HG03060 (cell line): Measurements from ENCODE around the gene SRSF1.
"Not testable (repeated sequence)": the region's sequence is repeated elsewhere in the genome, so short reads cannot be mapped to it uniquely, and the experiment has no call there.

Experiments used
- ATAC-seq: cut with Tn5 transposase; IDR thresholded peaks from one replicate; pipeline ENCODE4 v1.9.1; 2021; ENCODE audit warnings: low read depth, moderate number of reproducible peaks; ENCODE audit not compliant: unreplicated experiment

SRSF1 gene

DNA sequence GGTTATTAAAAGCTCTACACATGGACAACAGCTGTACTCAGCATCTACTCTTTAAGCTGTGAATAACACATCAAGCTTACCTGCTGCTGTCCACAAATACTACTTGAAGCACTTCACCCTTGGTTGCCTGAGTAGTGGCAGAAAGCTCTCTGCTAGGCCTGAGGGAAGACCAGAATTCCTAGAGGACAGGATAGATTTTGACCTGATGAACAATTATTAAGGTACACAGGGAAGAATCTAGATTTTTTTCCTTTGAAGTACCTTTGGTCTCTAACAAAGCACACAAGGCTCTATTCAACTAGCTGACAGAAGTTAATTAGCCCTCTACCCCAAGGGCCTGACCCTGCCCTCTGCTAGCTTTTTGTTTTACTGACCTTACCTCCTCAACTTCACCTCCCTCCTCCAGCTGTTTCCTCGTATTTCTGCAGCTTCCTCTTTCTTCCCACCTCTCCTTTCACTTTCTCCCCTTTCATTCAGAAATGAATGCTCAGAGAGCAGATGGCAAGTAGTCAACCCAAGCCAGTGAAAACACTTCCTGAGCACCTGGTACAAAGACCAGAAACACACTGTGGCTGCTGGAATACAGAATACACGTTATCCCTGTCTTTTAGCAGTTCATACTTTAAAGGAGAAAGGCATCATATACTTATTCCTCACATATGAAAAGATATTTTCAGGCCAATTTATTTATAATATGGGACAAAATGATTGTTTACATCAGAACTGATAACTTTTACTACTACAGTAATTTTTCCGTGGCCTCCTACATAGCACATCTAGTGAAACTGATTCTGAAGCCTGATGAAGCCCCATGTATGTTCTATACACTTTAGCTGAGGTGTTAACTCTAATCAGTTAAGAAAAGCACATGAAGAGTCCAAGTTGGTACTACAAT is 13.3 kb downstream of the SRSF1 start:
- ATAC-seq, result no peak

DNA sequence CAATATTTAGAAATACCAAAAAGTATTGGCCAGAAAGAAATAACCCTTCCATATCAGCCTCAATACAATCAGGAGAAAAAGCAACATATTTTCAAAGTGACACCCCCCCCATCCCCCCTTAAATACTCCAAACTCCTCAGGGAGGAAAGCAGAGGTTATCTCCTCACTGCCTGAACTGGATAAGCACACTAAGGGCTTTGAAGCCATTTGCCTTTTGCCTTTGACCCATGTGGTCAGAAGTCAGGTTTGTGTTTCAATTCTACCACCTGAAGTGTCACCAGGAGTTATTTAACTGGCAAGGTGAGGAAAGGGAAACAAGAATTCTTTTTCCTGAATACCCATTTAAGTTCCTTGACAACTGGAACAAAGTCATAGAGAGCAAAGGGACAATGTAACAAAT is 15.5 kb downstream of the SRSF1 start:
- no peak for ATAC-seq

DNA sequence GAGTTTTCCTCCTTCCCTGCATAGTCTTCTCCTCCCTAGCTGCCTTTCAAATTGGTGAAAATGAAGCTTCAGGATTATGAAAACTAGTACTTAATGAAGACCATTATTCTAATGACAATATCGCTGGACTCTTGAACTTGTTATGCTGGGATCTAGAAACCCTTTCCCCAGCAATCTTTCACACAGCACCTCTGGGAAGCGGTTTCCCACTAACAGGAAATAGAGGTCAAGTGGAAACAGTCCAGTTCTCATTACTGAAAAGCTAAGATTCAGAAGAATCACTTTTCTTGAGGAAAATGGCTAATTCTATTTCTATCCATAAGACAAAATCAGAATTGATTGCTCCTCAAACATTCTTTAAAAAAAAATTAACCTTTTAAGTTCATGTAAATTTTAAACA is 17.0 kb downstream of the SRSF1 start:
- no peak for ATAC-seq

DNA sequence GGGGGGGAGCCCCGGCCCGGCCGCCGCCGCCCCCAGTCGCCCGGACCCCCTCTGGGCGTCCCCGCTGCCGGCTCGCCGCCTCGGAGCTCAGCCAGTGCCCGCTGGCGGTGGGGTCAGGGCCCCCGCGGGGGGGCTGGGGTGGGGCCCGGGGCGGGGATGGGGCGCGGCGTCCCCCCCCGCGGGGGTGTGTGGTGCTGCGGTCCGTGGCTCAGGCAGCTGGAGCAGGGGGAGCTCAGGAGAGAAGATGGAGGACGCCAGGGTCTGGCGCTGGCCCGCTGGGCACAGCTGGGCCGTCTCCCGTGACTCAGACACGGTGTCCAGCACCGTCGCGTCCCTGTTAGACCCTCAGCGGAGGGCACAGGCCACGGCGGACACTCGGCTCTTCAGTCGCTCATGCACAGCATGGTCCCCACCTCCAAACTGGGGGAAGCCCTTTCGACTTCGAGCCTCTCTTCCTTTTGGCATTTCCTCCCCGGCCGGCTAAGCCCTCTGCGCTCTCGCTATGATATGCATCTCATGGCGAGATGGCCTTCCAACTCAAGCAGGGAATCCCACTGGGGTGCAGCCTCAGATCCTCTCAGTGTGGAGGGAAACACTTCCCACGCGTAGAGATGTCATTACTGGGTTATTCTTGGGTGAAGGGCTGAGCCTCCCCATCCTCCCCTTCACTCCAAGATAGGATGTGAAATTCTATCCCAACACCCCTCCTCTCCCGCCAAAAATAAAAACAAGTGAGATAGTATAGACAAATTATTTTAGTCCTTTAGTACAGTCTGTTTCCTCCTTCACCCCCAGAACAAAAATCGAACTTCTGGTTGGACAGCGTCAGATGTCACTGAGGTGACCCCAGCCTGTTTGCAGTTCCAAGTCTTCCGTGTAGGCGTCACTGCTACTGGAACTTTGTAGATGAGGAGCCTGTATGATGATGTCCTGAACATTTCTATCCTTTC is 18.5 kb downstream of the SRSF1 start:
- no peak for ATAC-seq

DNA sequence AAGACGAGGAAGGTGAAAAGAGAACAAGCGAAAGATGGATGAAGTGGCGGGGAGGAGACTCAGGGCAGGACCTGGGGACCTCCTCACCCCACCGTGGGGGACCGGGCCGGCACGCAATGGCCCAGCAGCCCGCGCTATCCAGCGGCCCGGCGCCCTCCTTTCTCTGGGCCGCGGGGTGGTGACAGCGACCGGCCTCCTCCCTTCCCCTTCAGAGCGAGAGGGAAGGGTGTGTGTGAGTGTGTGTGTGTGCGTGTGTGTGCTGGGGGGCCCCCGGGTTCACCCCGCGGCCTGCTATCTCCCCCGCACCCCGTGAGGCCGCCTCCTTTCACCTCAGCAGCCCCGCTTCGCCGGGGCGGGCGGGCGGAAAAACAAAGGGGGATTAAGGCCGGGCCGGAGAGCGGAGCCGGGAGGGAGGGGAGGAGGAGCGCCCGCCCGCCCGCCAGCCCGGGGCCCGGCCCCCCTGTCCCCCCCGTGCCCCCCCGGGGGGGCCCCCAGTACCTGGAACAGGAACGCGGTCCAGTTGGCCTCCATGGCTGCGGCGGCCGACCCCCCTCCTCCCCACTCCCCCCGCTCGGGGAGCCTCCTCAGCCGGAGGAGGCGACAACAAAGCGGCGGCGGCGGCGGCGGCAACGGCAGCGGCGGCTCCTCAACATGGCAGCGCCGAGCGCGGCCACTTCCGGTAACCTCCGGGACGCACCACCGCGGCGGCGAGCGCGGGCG is 19.3 kb downstream of the SRSF1 start, which contains the start of gene VEZF1:
Gene VEZF1 (minus strand): TSS at position 674 of the 720 bp plus-strand sequence. CDS start 143 bp downstream, at position 531.
- ATAC-seq, result no peak

DNA sequence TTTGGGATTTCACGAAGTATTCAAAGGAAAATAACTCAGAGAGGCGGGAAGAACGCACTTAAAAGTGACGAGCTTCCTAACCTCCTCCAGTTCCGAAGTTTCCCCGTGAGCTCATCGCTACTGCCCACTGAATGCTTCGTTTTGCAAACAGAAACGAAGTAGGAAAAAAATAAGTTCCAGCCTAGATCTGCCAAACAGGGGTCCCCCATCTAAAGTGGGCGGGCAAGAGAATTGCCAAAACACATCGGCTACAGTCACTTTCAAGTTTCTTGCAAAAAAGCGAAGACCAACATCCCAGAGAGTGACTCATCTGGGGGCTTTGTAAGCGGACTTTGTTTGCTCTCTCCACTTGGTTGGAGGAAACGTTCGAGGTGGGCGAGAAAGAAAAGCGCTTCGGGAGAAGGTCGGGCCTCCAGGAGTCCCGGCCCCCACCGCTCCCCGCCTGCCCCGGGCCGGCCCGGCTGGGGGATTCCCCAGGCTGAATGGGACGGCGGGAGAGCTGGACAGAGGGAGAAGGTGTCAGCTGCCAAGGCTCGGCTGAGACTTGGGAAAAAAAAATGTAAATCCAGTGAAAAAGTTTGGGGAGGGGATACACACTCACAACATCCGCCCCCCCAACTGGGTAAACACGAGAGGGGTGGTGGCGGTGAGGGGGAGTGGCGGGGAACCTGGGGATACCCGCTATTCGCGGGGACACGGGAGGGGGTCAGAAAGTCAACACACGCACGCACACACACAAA is 20.0 kb downstream of the SRSF1 start:
- ATAC-seq, result no peak

DNA sequence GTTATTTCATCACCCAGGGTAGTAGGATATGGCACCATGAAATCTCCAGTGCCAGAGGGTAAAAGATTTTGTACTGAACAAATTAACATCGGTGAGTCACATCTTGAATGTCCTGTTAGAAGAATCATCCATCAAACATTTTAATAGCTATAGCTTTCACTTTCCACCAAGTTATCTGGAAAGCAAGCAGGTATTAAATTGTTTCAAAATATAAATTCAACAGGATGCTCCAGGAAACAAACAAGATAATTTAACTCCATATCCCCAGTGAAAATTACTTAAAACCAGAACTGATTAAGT is 21.4 kb downstream of the SRSF1 start:
- ATAC-seq, result no peak

DNA sequence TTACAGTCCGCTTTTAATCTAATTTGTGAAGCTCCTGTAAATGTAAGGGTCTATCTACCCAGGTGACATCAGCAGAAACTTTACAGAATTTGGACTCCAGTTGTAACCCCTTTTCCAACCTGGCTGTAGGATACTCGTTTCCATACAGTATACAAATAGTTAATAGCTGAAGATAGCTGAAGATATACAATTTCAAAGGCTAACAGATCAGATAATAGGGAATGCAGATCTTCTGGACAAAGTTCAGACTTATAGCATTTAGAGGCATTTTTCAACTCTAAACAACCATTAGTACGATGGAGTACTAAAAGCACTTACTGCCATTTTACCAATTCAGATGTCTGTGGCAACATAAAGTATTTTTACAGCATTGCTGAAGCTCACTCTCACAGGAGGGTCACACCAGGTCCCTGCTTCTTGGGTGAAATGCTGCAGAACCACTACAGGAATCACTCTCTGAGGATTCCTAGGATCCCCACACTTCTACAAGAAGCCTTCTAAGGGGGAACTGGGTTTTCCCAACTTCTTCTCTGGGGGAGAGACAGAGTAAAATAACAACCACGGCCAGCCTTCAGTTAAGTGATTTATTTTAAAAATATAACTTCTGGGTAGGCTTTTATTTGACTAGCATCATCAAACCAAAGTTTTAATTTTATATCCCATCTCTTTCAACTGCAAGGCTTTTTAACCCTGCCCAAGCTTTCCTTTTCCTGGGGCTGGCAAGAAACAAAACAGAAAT is 21.9 kb downstream of the SRSF1 start:
- ATAC-seq, result no peak

DNA sequence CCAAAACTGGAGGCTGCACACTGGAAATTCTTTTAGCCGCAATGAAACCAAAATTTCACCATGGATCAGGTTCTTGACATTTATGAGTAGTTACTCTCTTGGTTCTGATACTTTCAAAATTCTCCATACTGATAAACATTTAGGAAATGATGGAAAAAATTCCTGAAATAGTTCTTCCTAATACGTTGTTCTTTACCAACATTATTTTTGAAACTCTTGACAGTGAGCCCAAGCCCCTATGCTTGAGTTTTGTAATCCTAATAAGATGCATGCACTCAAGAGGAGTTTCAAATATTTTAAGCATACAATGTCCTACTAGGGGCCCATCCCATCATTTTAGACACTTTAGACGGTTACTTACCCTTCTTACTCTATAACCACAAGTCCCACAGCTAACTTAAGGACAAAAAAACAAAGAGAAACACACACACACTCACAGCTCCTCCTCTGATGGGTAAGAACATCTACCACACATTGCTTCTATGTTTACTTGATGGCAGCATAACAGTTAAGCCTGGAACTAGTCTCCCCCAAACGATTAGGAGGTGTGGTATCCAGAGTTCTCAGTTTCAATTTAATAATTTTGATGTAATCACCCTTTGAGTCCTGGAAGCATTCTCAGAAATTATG is 22.7 kb downstream of the SRSF1 start:
- ATAC-seq, result no peak

DNA sequence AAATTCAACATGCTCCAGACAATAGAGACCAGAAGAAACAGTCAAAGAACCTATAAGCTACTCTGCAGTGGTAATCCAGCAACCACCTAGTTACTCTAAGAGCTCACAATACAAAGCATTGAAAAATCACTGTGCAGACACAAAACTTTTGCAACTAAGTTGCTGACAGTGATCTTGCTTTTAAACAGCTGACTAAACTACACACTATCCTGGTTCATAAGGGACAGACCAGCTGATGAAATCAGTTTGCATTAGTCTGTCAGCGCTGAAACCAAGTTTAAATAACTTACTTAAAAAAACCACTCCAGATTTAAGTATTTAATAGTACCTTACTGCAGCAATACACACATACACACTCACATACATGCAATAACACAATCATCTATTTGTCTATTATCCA is 23.6 kb downstream of the SRSF1 start:
- no peak for ATAC-seq

DNA sequence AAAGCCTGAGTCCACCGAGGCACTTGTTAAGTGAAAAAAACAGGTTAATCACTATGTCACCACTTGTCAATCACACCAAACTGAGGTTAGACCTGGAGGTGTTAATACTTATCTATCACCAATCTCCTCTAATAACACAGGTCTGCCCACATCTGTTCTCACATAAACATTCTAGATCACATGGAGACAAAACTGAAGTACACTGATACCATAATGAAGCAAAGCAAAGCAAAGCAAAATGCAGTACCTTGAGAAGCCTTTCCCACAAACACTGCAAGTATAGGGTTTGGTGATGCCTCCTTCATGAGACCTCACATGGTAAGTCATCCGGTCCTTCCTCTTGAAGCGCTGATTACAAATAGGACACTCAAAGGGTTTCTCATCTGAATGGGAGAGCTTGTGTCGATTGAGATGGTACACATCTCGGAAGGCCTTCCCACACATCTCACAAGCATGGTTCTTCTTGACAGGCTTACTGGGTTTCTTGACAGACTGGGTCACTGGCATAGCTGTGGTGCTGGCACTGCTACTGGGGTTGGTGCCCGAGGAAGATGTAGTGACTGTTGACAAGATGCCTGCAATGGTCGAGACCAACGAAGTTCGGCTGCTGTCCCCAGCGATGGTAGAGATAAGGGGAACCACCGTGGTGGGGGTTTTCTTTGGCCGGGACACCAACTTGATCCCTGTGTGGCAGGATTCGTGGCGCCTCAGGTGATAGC is 24.4 kb downstream of the SRSF1 start:
- no peak for ATAC-seq

DNA sequence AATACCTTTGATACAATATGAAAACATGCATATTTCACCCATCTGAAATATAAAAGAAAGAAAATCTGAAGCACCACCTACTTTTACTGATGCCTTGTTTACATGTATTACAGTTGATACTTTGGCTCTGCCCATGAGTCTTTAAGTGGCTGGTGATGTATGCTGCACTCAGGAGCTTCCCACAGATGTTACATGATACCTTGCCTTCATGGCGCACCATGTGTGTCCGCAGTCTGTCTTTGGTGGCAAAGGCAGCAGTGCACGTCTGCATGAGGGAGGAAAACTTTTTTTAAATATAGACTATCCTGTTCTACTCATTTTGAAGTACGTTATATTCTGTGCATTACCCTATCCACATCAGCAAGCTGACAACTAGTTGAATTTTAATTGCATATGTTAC is 26.5 kb downstream of the SRSF1 start:
- ATAC-seq, result no peak

DNA sequence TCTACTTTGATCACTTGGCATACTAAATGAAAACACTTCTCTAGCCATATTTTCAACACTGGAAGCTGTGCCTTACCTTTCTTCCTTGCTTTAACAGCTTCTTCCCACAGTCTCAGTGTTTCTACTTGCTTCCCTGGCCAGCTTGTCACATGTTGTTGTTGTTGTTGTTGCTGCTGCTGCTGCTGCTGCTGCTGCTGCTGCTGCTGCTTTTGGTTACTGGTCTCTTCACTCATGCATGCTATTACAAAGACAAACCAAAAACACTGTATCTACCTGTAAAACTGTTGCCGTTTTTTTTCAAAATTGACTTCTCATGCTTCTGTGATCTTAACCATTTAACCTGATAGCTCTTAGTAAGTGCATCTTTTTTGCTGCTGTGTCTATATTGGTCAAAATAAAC is 28.0 kb downstream of the SRSF1 start:
- no peak for ATAC-seq

DNA sequence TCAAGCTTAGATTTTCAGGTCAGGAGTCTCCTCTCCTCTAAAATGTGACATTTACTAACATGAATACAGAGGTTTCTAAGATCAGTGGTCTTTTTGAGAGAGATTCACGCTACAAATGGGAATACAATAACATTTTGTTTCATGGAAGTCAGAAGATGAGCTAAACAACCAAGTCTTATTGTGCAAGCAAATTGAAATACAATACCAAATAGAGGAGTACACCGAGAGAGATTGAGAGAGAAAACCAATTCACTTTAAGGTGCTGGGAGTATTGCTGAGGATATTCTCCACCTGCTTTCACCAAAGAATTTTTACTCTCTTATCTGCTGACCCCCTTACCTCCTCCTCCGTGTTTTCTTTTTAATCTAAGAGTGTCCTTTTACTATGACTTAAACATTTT is 30.5 kb downstream of the SRSF1 start:
- no peak for ATAC-seq

DNA sequence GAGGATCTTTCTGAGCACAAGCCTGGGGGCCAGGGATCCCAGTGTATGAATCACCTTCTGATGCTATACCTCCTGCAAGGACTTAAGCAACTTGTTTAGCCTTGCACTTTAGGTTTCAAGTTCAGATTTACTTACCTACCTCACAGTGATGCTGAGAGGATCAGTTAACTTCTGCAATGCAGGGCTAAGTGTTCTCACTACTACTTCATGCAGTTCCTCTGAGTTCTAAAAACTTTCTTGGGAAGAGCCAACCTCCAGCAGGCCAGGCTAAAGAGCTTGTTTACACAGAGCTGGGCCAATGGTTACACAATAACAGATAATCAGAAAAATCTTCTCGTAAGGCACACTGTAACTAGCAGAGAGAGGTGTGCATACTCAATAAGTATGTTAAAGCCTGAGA is 32.0 kb downstream of the SRSF1 start:
- ATAC-seq, result no peak

DNA sequence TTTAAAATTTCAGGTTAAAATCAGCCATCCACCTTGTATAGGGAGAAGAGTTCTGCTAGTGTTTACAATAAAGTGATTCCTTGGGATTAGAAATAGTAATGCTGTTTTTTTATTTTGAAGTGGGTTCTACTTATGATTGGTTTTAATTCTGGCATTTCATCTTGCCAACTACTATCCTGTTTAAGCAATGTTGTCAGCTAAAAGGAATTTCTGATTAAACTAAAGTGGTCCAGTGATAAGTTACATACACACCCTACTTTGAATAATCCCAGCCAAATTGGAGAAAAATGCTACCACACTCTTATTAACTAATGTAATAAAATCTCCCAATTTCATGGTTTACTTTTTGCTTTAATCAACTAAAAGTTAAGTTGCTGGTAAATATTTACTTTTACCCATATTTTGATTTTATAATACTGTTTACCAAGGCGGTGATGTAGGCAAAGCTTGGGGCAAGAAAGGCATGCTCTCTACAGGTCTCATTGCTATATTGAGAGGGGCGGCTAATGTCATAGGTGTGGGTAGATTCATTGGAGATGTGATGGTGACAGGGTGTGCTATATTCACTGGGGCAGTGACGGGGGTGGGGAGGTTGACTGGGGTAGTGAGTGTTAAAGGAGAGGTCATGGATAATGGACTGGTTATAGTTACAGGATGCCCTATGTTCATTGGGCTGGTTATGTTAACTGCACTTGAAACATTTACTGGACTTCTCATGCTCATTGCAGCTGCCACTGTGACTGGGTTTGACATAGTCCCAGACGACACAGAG is 32.8 kb downstream of the SRSF1 start:
- not testable (repeated sequence) for ATAC-seq

DNA sequence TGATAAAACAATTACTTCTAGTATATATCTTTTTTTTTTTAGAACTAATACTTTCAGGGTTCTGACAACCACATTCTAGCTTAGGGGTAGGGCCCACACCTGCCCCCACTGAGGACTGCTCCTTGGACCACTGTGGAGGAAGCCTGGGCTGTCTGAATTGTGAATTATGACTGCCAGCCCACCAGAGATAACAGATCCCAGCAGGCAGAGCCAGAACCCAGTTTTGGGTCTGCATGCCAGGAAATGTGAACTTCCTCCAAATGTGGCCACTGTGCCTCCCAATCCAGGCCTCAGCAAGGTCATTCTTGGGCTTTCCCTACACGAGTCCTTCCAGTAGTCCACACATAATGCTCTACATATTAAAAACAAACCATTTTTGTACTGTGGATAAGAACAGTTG is 34.9 kb downstream of the SRSF1 start:
- ATAC-seq, result no peak

DNA sequence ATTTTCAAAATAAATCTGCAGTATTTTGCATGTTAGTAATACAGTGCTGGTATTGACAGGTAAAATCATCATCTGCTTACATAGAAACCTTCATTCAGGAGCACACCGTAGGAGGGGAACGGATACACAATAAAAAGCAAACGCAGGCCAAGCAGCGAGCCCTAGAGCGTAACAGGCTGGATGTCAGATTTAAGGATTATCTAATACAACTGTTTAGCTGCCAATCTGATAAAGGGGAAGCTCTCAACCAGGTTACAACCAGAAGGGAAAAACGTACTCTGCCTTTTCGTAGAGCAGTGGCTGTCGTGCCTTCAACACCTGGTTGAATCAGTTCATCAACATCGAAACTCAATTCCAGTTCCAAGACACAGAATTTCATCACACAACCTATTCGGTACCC is 35.5 kb downstream of the SRSF1 start:
- no peak for ATAC-seq
